Endodermal cell (in vitro differentiated cells): ENCODE measurements around the gene TLCD1. TPM values are rescaled to one million over a fixed set of nuclear protein-coding genes. Genes with fewer than 3 reads are reported as not detected.

Source experiments
- DNase-seq: peaks from one replicate; pipeline ENCODE4 v3.0.0-alpha.2; 2017
- H3K27ac ChIP-seq: 2 replicates; pipeline ENCODE4 v1.5.1; 2013; ENCODE audit warnings: mild to moderate bottlenecking, low read depth, low read length, moderate library complexity
- H3K27me3 ChIP-seq: 2 replicates; pipeline ENCODE4 v1.6.1; 2013; ENCODE audit warnings: mild to moderate bottlenecking, low read length, moderate library complexity; ENCODE audit not compliant: insufficient read depth, control insufficient read depth, poor library complexity, severe bottlenecking
- H3K36me3 ChIP-seq: 2 replicates; pipeline ENCODE4 v1.7.0; 2013; ENCODE audit warnings: mild to moderate bottlenecking, low read length, moderate library complexity; ENCODE audit not compliant: control insufficient read depth, insufficient read depth
- H3K4me1 ChIP-seq: one replicate; pipeline ENCODE4 v1.7.0; 2013; ENCODE audit warnings: low read length; ENCODE audit not compliant: control insufficient read depth, insufficient read depth
- H3K4me3 ChIP-seq: 2 replicates; pipeline ENCODE4 v1.5.1; 2013; ENCODE audit warnings: mild to moderate bottlenecking, low read length, moderate library complexity
- H3K9ac ChIP-seq: 2 replicates; pipeline ENCODE4 v1.6.1; 2013; ENCODE audit warnings: mild to moderate bottlenecking, low read length, moderate library complexity; ENCODE audit not compliant: poor library complexity, severe bottlenecking; ENCODE audit errors: extremely low read depth
- H3K9me3 ChIP-seq: 2 replicates; pipeline ENCODE4 v1.6.1; 2013; ENCODE audit warnings: mild to moderate bottlenecking, low read length, moderate library complexity; ENCODE audit not compliant: control insufficient read depth
- H3K27ac Mint-ChIP-seq: 2 replicates; pipeline ENCODE4 v1.8.0; 2020; ENCODE audit warnings: mixed read lengths
- H3K27me3 Mint-ChIP-seq: 2 replicates; pipeline ENCODE4 v1.8.0; 2021; ENCODE audit warnings: mild to moderate bottlenecking, mixed read lengths; ENCODE audit not compliant: insufficient read depth
- H3K36me3 Mint-ChIP-seq: 2 replicates; pipeline ENCODE4 v1.8.0; 2020; ENCODE audit warnings: low read depth, mixed read lengths
- H3K4me1 Mint-ChIP-seq: 2 replicates; pipeline ENCODE4 v1.8.0; 2020; ENCODE audit warnings: mixed read lengths
- H3K4me3 Mint-ChIP-seq: 2 replicates; pipeline ENCODE4 v1.8.0; 2020; ENCODE audit warnings: mild to moderate bottlenecking, moderate library complexity, mixed read lengths
- H3K9me3 Mint-ChIP-seq: 2 replicates; pipeline ENCODE4 v1.8.0; 2020; ENCODE audit warnings: mild to moderate bottlenecking, mixed read lengths
- WGBS, 2 experiments: methylation state at CpG; one replicate each; pipeline versions ENCODE4 v1.1.5 to v1.1.7; 2013; ENCODE audit warnings: missing lambda C conversion rate in 2 of 2, mixed read lengths in 1 of 2; ENCODE audit not compliant: insufficient coverage in 1 of 2, insufficient read length in 1 of 2; 5-methylcytosine and 5-hydroxymethylcytosine counted together
- total RNA-seq, 2 donors: library from RNA; stranded (reverse); fragmentation: NEBNext Ultra II Directional in 1 of 2; extraction: Animal tissue kit (Norgen Biotek cat#: 25700) in 1 of 2; gene quantifications; 2 replicates in 1 of 2; 3 replicates in 1 of 2; pipeline ENCODE4 v1.2.1, GENCODE V29; 2021
- TF ChIP-seq, protein P1 (sequence below): fragments of 200-600 bp; sonication (generic); conservative IDR thresholded peaks from 2 replicates; pipeline ENCODE4 v1.5.0; 2021; ENCODE audit warnings: antibody characterized with exemption, mild to moderate bottlenecking

The TLCD1 gene
- total RNA-seq, 2 donors from 2014 or later: 17.0 to 22.9 TPM

DNA sequence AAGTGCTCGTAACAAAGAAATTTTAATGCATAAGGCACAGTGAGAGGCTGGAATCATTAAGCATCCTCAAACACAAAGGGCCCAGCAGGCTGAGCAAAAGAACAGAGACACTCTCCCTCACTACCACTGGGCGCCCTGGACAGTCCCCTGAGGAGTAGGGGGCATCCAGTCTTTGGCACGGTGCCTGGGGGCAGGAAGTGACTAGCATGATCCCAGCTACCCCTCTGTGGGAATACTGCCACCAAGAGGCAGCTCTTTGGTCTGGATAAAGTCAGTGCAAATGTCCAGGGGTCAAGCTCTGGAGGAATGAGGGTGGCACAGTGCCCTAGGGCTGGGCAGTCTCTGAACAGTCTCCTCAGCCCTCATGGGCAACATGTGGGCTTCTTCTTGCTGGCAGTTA, 11.8 kb downstream of the TLCD1 start:
- no peak for DNase-seq
- no peak overlapping the region for H3K4me3 ChIP-seq
- H3K27ac ChIP-seq: no peak overlapping the region
- Mint-ChIP-seq H3K4me1 (peaks cover 25% of the 10 kb centered on the region), H3K9me3 (no peaks in the 10 kb centered on the region), H3K36me3 (peaks cover 22% of the 10 kb centered on the region), H3K4me3 (no peak overlapping the region), H3K27ac (no peak overlapping the region), H3K27me3 (no peaks in the 10 kb centered on the region)
- 94 to 100% methylated on average over 1 to 3 of the region's 3 CpGs for WGBS, 2 experiments
- H3K4me1 ChIP-seq: no peaks in the 10 kb centered on the region
- TF ChIP-seq, protein P1, sequence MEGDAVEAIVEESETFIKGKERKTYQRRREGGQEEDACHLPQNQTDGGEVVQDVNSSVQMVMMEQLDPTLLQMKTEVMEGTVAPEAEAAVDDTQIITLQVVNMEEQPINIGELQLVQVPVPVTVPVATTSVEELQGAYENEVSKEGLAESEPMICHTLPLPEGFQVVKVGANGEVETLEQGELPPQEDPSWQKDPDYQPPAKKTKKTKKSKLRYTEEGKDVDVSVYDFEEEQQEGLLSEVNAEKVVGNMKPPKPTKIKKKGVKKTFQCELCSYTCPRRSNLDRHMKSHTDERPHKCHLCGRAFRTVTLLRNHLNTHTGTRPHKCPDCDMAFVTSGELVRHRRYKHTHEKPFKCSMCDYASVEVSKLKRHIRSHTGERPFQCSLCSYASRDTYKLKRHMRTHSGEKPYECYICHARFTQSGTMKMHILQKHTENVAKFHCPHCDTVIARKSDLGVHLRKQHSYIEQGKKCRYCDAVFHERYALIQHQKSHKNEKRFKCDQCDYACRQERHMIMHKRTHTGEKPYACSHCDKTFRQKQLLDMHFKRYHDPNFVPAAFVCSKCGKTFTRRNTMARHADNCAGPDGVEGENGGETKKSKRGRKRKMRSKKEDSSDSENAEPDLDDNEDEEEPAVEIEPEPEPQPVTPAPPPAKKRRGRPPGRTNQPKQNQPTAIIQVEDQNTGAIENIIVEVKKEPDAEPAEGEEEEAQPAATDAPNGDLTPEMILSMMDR: no peak
- H3K36me3 ChIP-seq: peaks cover 27% of the 10 kb centered on the region
- no peaks in the 10 kb centered on the region for H3K27me3 ChIP-seq
- no peak overlapping the region for H3K9ac ChIP-seq
- no peaks in the 10 kb centered on the region for H3K9me3 ChIP-seq

DNA sequence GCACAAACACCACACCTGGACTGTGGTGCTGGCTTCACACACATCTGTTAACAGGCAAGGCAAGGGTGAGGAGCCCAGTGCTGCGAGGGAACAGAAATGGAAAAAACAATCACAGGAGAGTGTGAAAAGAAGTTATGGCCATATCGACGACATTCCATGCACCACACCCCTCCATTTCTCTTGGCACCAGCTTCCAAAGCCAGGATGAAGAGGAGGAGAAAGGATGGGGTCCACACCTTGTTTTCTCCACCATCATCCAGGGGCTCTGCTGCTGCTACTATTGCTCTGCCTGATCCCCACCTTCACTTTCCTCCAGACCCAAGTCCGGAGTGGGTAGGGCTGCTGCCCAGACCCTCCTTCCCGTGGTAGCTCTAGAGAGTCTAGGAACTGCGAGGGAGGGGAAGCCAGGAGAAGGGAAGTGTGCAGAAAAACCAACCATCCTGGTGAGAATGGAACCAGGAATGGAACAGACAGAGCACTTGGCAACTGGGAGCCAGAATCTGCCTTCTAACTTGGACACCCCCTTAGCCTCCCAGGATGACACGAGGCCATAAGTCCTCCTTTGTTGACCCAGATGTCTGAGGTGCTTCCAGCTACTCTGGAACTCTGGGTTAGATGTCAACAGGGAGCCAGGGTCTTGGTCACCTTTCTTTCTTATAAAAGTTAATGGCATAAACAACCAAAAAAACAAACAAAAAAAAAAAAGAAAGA, 13.2 kb downstream of the TLCD1 start:
- 82 to 93% methylated on average over 3 to 6 of the region's 7 CpGs for WGBS, 2 experiments
- Histone ChIP-seq H3K9ac (no peak overlapping the region), H3K27me3 (no peaks in the 10 kb centered on the region), H3K4me3 (no peak overlapping the region), H3K9me3 (no peaks in the 10 kb centered on the region), H3K36me3 (peaks cover 27% of the 10 kb centered on the region), H3K4me1 (no peaks in the 10 kb centered on the region), H3K27ac (peak overlapping the region; percentile 89)
- H3K9me3 Mint-ChIP-seq: no peaks in the 10 kb centered on the region
- peak; percentile 52 for DNase-seq
- H3K27me3 Mint-ChIP-seq: no peaks in the 10 kb centered on the region
- TF ChIP-seq, protein P1: no peak
- peaks cover 17% of the 10 kb centered on the region for H3K4me1 Mint-ChIP-seq
- H3K27ac Mint-ChIP-seq: peak overlapping the region; percentile 98
- peak overlapping the region; percentile 75 for H3K4me3 Mint-ChIP-seq
- H3K36me3 Mint-ChIP-seq: peaks cover 22% of the 10 kb centered on the region

DNA sequence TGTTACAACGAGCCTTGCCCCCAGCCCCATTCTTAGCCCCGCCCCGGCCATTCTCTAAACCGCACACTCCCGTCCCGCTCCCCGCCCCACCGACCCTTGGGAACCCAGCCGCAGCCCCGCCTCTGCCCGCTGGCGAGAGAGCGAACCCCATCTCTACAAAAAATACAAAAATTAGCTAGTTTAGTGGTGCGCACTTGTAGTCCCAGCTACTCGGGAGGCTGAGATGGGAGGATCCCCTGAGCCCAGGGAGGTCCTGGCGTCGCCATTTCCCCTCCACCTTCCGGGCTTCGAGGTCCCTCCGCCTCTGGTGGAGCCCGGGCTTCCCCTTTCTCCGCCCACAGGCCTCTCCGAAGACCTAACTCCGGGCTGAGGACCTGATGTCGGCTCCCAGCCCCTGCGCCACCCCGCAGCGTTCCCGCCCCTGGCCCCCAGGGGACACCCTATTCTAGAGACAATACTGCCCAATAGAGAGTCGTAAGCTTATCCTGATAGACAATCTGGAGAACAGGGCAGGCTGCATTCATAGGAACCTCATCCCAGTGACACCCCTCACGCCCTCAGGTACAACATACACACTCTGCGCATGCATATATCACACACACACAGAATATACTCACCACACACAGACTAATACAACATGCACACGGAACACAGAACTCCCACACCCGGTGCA, 13.9 kb downstream of the TLCD1 start:
- peaks cover 19% of the 10 kb centered on the region for H3K4me1 Mint-ChIP-seq
- peaks cover 24% of the 10 kb centered on the region for H3K36me3 Mint-ChIP-seq
- Histone ChIP-seq H3K9ac (peak overlapping the region; percentile 91), H3K27me3 (no peaks in the 10 kb centered on the region), H3K27ac (peak overlapping the region; percentile 89), H3K36me3 (peaks cover 27% of the 10 kb centered on the region), H3K9me3 (no peaks in the 10 kb centered on the region), H3K4me1 (no peaks in the 10 kb centered on the region), H3K4me3 (peak overlapping the region; percentile 73)
- TF ChIP-seq, protein P1: peak; percentile 15
- H3K27ac Mint-ChIP-seq: peak overlapping the region; percentile 98
- no peaks in the 10 kb centered on the region for H3K9me3 Mint-ChIP-seq
- no peaks in the 10 kb centered on the region for H3K27me3 Mint-ChIP-seq
- 19 to 20% methylated on average over 18 to 34 of the region's 34 CpGs for WGBS, 2 experiments
- peak overlapping the region; percentile 75 for H3K4me3 Mint-ChIP-seq
- DNase-seq: peak; percentile 93
